ENCODE results near the gene ZNF668. TPM values are rescaled to one million over a fixed set of nuclear protein-coding genes. Genes with fewer than 3 reads are reported as not detected.

Gene ZNF668
- total and polyA plus RNA-seq, 2 of the 4 experiments (the other 2 are of a cell fraction): 4.5 to 11.6 TPM

GRCh38 chr16:31087971-31088370 is 13.9 kb upstream of the ZNF668 start:
- peaks cover 10% of the 10 kb centered on the region for H4K20me1 ChIP-seq (ENCODE audit: insufficient read depth, low read length)
- intact Hi-C loops (cut with micrococcal nuclease) (no loop called here), dilution Hi-C loops (cut with HindIII; ENCODE audit: low sequenced_read_pairs, unreplicated experiment) (no loop called here), in situ Hi-C loops (cut with MboI; ENCODE audit: low sequenced_read_pairs) (loop anchor here (10.0 kb wide), 1 partner anchor 103 kb away; the partner anchor contains the start of gene HSD3B7)
- H3K27me3 ChIP-seq (ENCODE audit: control insufficient read depth, insufficient read depth, low read length): no peaks in the 10 kb centered on the region
- H3K79me1 ChIP-seq (ENCODE audit: low read depth in 1 of 2, low read length in 2 of 2): peaks cover 23 to 59% of the 10 kb centered on the region in 2 experiments
- TF ChIP-seq FOS (IDR thresholded peaks at IDR 0.05; ENCODE audit: low read depth, low read length): no peak
- no peak for TF ChIP-seq RCOR1 (IDR thresholded peaks at IDR 0.05; ENCODE audit: insufficient replicate concordance, low read length)
- no peak for TF ChIP-seq MXI1 (IDR thresholded peaks at IDR 0.05; ENCODE audit: borderline replicate concordance, low read depth, low read length)
- TF ChIP-seq RFX5 (IDR thresholded peaks at IDR 0.05; ENCODE audit: low read depth, low read length): no peak
- no peak for TF ChIP-seq POLR2A (IDR thresholded peaks at IDR 0.05; ENCODE audit: low read depth, low read length)
- no peak for TF ChIP-seq ELK1 (IDR thresholded peaks at IDR 0.05; ENCODE audit: borderline replicate concordance, low read depth, low read length)
- no peak for TF ChIP-seq USF2 (IDR thresholded peaks at IDR 0.05; ENCODE audit: low read depth, low read length)
- no peaks in the 10 kb centered on the region for H3K9me3 ChIP-seq (ENCODE audit: control insufficient read depth, insufficient read depth, low read length)
- H2AFZ ChIP-seq (replicated peaks; ENCODE audit: low read length, poor library complexity): no peak overlapping the region
- no peak overlapping the region for H4K5ac ChIP-seq (ENCODE audit: low read depth, low read length)
- WGBS, 2 experiments (ENCODE audit: extremely low coverage in 2 of 2, insufficient read length in 1 of 2): no CpG with 5 or more reads among the region's 5 CpGs
- no peak overlapping the region for H2AK9ac ChIP-seq (replicated peaks; ENCODE audit: low read depth, low read length, poor library complexity)
- peaks cover 49% of the 10 kb centered on the region for H3K36me3 ChIP-seq (ENCODE audit: control insufficient read depth, insufficient read depth, low read length)
- no peak overlapping the region for H3K56ac ChIP-seq (ENCODE audit: extremely low read depth, insufficient read depth, low read length)
- ChIA-PET POLR2A (ENCODE audit: unreplicated experiment) (no interaction called here), CTCF (interaction anchor here (0.5 kb wide), 1 partner anchor 379 kb away, joined by 4 read pairs; no protein-coding TSS in a partner anchor)
- BruUV-seq (replicated peaks): no TSS peak
- no peak overlapping the region for H3K23ac ChIP-seq (ENCODE audit: low read depth, low read length)
- H3K14ac ChIP-seq (replicated peaks; ENCODE audit: low read depth, low read length): no peak overlapping the region
- no peak overlapping the region for H2BK120ac ChIP-seq (ENCODE audit: low read depth, low read length)
- H3K9ac ChIP-seq (ENCODE audit: low read depth, low read length): no peak overlapping the region
- no peak for DNase-seq
- no peak overlapping the region for H3K4ac ChIP-seq (ENCODE audit: low read depth, low read length)
- H2BK15ac ChIP-seq (ENCODE audit: low read depth, low read length): no peak overlapping the region
- no peak overlapping the region for H4K91ac ChIP-seq (ENCODE audit: insufficient read depth, low read depth, low read length)
- ATAC-seq (ENCODE audit: low read depth): no peak
- no peak overlapping the region for H3K4me3 ChIP-seq (ENCODE audit: insufficient read depth, low read depth, low read length)
- no peak overlapping the region for H4K8ac ChIP-seq (ENCODE audit: low read depth in 2 of 2, low read length in 2 of 2)
- H3K27ac ChIP-seq (ENCODE audit: insufficient read depth, low read length): no peak overlapping the region
- no peak overlapping the region for H2BK5ac ChIP-seq (ENCODE audit: low read depth, low read length, poor library complexity, severe bottlenecking)
- peaks cover 9% of the 10 kb centered on the region for H3K9me1 ChIP-seq (ENCODE audit: insufficient read depth, low read length)
- no peak overlapping the region for H3K4me2 ChIP-seq (ENCODE audit: low read depth, low read length)
- H2BK20ac ChIP-seq (ENCODE audit: low read depth, low read length): no peak overlapping the region
- no peaks in the 10 kb centered on the region; the same call in 1 of the 2 replicates for H3K4me1 ChIP-seq (ENCODE audit: control insufficient read depth, insufficient read depth, low read length)
- no peak overlapping the region for H3K18ac ChIP-seq (ENCODE audit: low read depth, low read length)
- no peak overlapping the region for H2AK5ac ChIP-seq (ENCODE audit: low read depth, low read length)

Measured in IMR-90 (cell line).